HG03378 (cell line): ENCODE data around the gene HMGXB4.

Experiments used
- ATAC-seq: cut with Tn5 transposase; IDR thresholded peaks from one replicate; pipeline ENCODE4 v1.9.1; 2021; ENCODE audit warnings: mild to moderate bottlenecking, moderate library complexity; ENCODE audit not compliant: unreplicated experiment

Gene HMGXB4

GRCh38 chr22:35325209-35325608 lies 67.9 kb downstream of the HMGXB4 start:
- no peak for ATAC-seq

- no peak for ATAC-seq
Measured at GRCh38 chr22:35326854-35327562, 69.7 kb downstream of the HMGXB4 start.

- ATAC-seq, result no peak
Measured at GRCh38 chr22:35327690-35328471, 70.6 kb downstream of the HMGXB4 start.

- no peak for ATAC-seq
Measured at GRCh38 chr22:35328472-35328885, 71.2 kb downstream of the HMGXB4 start.

GRCh38 chr22:35329114-35329847 lies 72.0 kb downstream of the HMGXB4 start:
- no peak for ATAC-seq

- no peak for ATAC-seq
Measured at GRCh38 chr22:35330258-35330861, 73.1 kb downstream of the HMGXB4 start.

GRCh38 chr22:35332278-35332677 lies 75.0 kb downstream of the HMGXB4 start:
- no peak for ATAC-seq

- ATAC-seq, result no peak
Measured at GRCh38 chr22:35333220-35333619, 75.9 kb downstream of the HMGXB4 start.

- ATAC-seq, result no peak
Measured at GRCh38 chr22:35334004-35334403, 76.7 kb downstream of the HMGXB4 start.

GRCh38 chr22:35335468-35335867 lies 78.2 kb downstream of the HMGXB4 start:
- ATAC-seq, result no peak

- ATAC-seq, result no peak
Measured at GRCh38 chr22:35335936-35336781, 78.9 kb downstream of the HMGXB4 start.

GRCh38 chr22:35337932-35338331 lies 80.6 kb downstream of the HMGXB4 start:
- ATAC-seq, result no peak

GRCh38 chr22:35341090-35341874 lies 84.0 kb downstream of the HMGXB4 start:
- no peak for ATAC-seq

- no peak for ATAC-seq
Measured at GRCh38 chr22:35342390-35342789, 85.1 kb downstream of the HMGXB4 start.

- no peak for ATAC-seq
Measured at GRCh38 chr22:35343664-35344550, 86.6 kb downstream of the HMGXB4 start.

- ATAC-seq, result no peak
Measured at GRCh38 chr22:35344956-35345690, 87.8 kb downstream of the HMGXB4 start.
